GM23248 (cell line): Measurements from ENCODE around the gene GRK3. TPM values are rescaled to one million over a fixed set of nuclear protein-coding genes. Genes with fewer than 3 reads are reported as not detected.

ENCODE experiments used
- DNase-seq: peaks from one replicate; pipeline ENCODE4 v3.0.0-alpha.2; 2015
- H2AFZ ChIP-seq: fragments of 200-600 bp; sonication (generic); 2 replicates; pipeline ENCODE4 v1.6.1; 2016; ENCODE audit warnings: antibody characterized with exemption
- H3F3A ChIP-seq: fragments of 200-600 bp; sonication (generic); 2 replicates; pipeline ENCODE4 v1.6.1; 2016; ENCODE audit warnings: mild to moderate bottlenecking, antibody characterized with exemption, mixed run types; ENCODE audit not compliant: insufficient read depth
- H3K27ac ChIP-seq: fragments of 200-600 bp; sonication (generic); 2 replicates; pipeline ENCODE4 v1.5.1; 2016; ENCODE audit warnings: mild to moderate bottlenecking
- H3K27me3 ChIP-seq: fragments of 200-600 bp; sonication (generic); replicated peaks from 2 replicates; pipeline ENCODE4 v1.6.1; 2016; ENCODE audit warnings: mild to moderate bottlenecking; ENCODE audit not compliant: insufficient read depth
- H3K36me3 ChIP-seq: fragments of 200-600 bp; sonication (generic); 2 replicates; pipeline ENCODE4 v1.6.1; 2016; ENCODE audit warnings: low read depth, mild to moderate bottlenecking
- H3K4me1 ChIP-seq: fragments of 200-600 bp; sonication (generic); 2 replicates; pipeline ENCODE4 v1.6.1; 2016; ENCODE audit warnings: mild to moderate bottlenecking; ENCODE audit not compliant: insufficient read depth
- H3K4me2 ChIP-seq: fragments of 200-600 bp; sonication (generic); one replicate; pipeline ENCODE4 v1.6.1; 2016; ENCODE audit warnings: mild to moderate bottlenecking; ENCODE audit not compliant: unreplicated experiment
- H3K4me3 ChIP-seq: fragments of 200-600 bp; sonication (generic); 2 replicates; pipeline ENCODE4 v1.5.1; 2016; ENCODE audit warnings: mild to moderate bottlenecking
- H3K79me2 ChIP-seq: fragments of 200-600 bp; sonication (generic); 2 replicates; pipeline ENCODE4 v1.6.1; 2016; ENCODE audit warnings: mild to moderate bottlenecking; ENCODE audit not compliant: insufficient read depth
- H3K9ac ChIP-seq: fragments of 200-600 bp; sonication (generic); 2 replicates; pipeline ENCODE4 v1.6.1; 2016; ENCODE audit warnings: mild to moderate bottlenecking
- H3K9me2 ChIP-seq: fragments of 200-600 bp; sonication (generic); 2 replicates; pipeline ENCODE4 v1.6.1; 2016; ENCODE audit warnings: mixed run types, mild to moderate bottlenecking, moderate library complexity; ENCODE audit not compliant: insufficient read depth
- H3K9me3 ChIP-seq: fragments of 200-600 bp; sonication (generic); one replicate; pipeline ENCODE4 v1.6.1; 2017; ENCODE audit warnings: low read depth
- H4K20me1 ChIP-seq: fragments of 200-600 bp; sonication (generic); 2 replicates; pipeline ENCODE4 v1.6.0; 2016; ENCODE audit not compliant: insufficient read depth
- EZH2 ChIP-seq: fragments of 200-600 bp; sonication (generic); IDR thresholded peaks from 2 replicates; pipeline ENCODE4 v1.6.1; 2018; ENCODE audit warnings: antibody characterized with exemption, mild to moderate bottlenecking; ENCODE audit not compliant: insufficient read depth, poor library complexity, severe bottlenecking
- EZH2phosphoT487 ChIP-seq: fragments of 200-600 bp; sonication (generic); IDR thresholded peaks from 2 replicates; pipeline ENCODE4 v1.6.1; 2018; ENCODE audit warnings: antibody characterized with exemption, moderate library complexity, mild to moderate bottlenecking, low read depth; ENCODE audit not compliant: insufficient read depth
- WGBS, 2 experiments: methylation state at CpG; one replicate each; pipeline ENCODE4 v1.1.6; 2015 to 2017; ENCODE audit warnings: low lambda C conversion rate in 2 of 2, low coverage in 1 of 2; ENCODE audit errors: missing lambda C conversion rate in 2 of 2; 5-methylcytosine and 5-hydroxymethylcytosine counted together
- in situ Hi-C: fragments of 300-500 bp; cut with MboI; formaldehyde crosslinking; loops from 2 replicates; pipeline ENCODE4 v1.15.0; 2020
- polyA plus RNA-seq: library from polyadenylated mRNA; unstranded; fragments of >200 nt; fragmentation: Nextera tagmentation; extraction: Ambion mirVana; gene quantifications from 2 replicates; pipeline ENCODE4 v1.2.1, GENCODE V29; 2016
- total RNA-seq: library from RNA; depleted of rRNA; stranded (reverse); fragments of >200 nt; shearing (Covaris generic); gene quantifications from 2 replicates; pipeline ENCODE4 v1.2.3, GENCODE V29; 2014

GRK3 gene
- total and polyA plus RNA-seq, 2 experiments from 2014 or later = 0.08 to 0.11 TPM

DNA sequence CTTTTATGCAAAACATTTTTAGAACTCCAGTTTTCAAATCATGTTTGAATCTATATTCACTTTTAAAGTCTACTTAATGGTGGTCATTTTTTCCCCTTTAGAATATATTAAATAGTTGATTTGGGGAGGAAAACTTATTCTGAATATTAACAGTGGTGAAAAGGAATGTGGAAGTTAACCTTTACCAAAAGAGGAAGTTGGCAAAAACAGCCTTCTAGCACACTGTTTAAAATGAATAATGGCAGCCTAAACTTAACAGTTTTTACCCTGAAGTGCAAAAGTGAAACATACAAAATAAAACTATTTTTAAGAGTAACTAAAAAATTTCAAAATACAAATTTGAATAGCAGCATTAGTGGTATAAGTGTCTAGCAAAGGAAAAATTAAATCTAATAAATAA is 86.4 kb downstream of the GRK3 start:
- H3F3A ChIP-seq = no peaks in the 10 kb centered on the region
- in situ Hi-C loops = no loop called here
- H2AFZ ChIP-seq = no peak overlapping the region
- no peak overlapping the region for H3K27ac ChIP-seq
- H3K9me2 ChIP-seq = no peaks in the 10 kb centered on the region
- H4K20me1 ChIP-seq = no peaks in the 10 kb centered on the region
- H3K27me3 ChIP-seq = no peaks in the 10 kb centered on the region
- H3K9ac ChIP-seq = no peak overlapping the region
- no peak for DNase-seq
- no peaks in the 10 kb centered on the region for H3K36me3 ChIP-seq
- no peaks in the 10 kb centered on the region for H3K9me3 ChIP-seq
- no peak overlapping the region for H3K4me2 ChIP-seq
- no peaks in the 10 kb centered on the region for H3K79me2 ChIP-seq
- H3K4me3 ChIP-seq = no peak overlapping the region
- no peaks in the 10 kb centered on the region for H3K4me1 ChIP-seq
- TF ChIP-seq EZH2 = no peak

DNA sequence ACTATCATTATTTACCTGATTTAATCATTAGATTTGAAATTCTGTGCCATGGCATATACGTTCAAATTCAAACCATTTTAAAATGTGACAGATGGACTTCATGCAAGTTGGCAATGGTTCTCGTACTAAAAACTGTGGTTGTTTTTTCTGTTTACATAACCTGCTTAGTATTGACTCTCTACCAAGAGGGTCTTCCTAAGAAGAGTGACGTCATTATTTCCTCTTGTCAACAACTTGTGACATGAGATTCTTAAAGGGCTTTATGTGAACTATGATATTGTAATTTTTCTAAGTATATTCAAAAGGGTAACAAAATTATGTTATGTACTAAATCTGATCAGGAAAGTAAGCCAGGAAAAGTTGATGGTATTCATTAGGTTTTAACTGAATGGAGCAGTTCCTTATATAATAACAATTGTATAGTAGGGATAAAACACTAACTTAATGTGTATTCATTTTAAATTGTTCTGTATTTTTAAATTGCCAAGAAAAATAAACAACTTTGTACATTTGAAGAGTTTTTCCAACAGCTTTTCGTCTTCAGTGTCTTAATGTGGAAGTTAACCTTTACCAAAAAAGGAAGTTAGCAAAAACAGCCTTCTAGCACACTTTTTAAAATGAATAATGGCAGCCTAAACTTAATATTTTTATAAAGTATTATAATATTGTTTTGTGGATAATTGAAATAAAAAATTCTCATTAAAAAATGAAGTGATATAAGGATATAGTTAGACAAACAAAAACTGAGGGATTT is 87.0 kb downstream of the GRK3 start:
- Histone ChIP-seq H3K27ac (no peak overlapping the region), H3K9ac (no peak overlapping the region), H3K9me3 (no peaks in the 10 kb centered on the region), H3F3A (no peaks in the 10 kb centered on the region), H3K4me2 (no peak overlapping the region), H3K4me3 (no peak overlapping the region), H3K4me1 (no peaks in the 10 kb centered on the region), H2AFZ (no peak overlapping the region), H3K27me3 (no peaks in the 10 kb centered on the region), H3K9me2 (no peaks in the 10 kb centered on the region), H4K20me1 (no peaks in the 10 kb centered on the region), H3K79me2 (no peaks in the 10 kb centered on the region), H3K36me3 (no peaks in the 10 kb centered on the region)
- DNase-seq = no peak
- WGBS, 2 experiments = 52 to 56% methylated on average over 4 of the region's 4 CpGs
- no peak for TF ChIP-seq EZH2phosphoT487
- no peak for TF ChIP-seq EZH2
- in situ Hi-C loops = no loop called here

DNA sequence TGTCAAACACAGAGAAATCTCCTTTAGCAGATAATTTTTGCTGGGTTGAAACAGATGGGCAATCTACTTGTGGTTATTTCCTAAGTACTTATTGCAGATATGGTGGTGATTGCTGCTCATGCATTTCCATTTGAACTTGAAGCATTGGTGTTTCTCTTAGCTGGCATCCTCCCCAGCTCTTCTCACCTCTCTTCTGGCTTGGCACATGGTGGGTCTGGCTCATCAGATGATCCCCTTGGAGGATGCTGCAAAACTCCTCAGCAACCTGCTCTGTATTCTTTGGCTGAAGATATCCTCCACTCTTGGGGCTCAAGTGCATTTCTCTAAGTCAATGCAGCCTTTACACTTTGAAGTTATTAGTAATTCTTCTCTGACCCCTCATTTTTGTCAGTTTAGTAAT is 90.2 kb downstream of the GRK3 start:
- Histone ChIP-seq H4K20me1 (no peaks in the 10 kb centered on the region), H3K27ac (no peak overlapping the region), H3K4me3 (no peak overlapping the region), H3K4me1 (no peaks in the 10 kb centered on the region), H3K27me3 (peaks cover 3% of the 10 kb centered on the region), H3F3A (no peaks in the 10 kb centered on the region), H3K9me3 (no peaks in the 10 kb centered on the region), H3K4me2 (no peak overlapping the region), H3K9ac (no peak overlapping the region), H3K9me2 (no peaks in the 10 kb centered on the region), H3K79me2 (no peaks in the 10 kb centered on the region), H2AFZ (no peak overlapping the region), H3K36me3 (no peaks in the 10 kb centered on the region)
- TF ChIP-seq EZH2 (no peak), EZH2phosphoT487 (no peak)
- in situ Hi-C loops = no loop called here
- no peak for DNase-seq

DNA sequence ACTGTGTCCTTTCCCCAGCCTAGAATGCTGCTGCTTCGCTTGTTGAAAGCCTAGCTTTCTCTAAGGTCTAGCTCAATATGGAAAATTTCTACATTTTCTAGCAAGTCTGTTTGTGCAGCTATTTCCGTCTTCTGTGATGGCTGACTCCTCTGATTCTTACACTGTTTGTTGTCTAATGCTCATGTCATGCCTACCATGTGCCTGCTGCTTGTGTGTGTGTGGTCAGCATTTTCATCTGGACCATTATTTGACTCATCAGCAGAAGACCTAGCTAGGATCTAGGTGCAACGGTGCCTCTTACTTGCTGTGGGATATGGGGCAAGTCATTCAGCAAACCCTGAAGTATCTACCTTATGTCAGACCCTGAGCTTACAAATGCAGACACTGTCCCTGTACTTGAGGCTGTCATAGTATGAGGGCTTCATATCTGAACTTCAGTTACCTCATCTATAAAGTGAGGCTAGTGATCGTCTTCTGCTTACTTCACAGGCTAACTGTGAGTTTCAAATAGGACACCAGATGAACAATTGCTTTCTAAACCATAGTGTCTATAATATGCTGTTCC is 91.0 kb downstream of the GRK3 start:
- Histone ChIP-seq H3K9me2 (no peaks in the 10 kb centered on the region), H3K9me3 (no peaks in the 10 kb centered on the region), H3K27ac (no peak overlapping the region), H3F3A (no peaks in the 10 kb centered on the region), H3K27me3 (peaks cover 6% of the 10 kb centered on the region), H3K4me1 (no peaks in the 10 kb centered on the region), H3K4me3 (no peak overlapping the region), H3K9ac (no peak overlapping the region), H3K36me3 (no peaks in the 10 kb centered on the region), H4K20me1 (no peaks in the 10 kb centered on the region), H3K79me2 (no peaks in the 10 kb centered on the region), H3K4me2 (no peak overlapping the region), H2AFZ (no peak overlapping the region)
- DNase-seq = no peak
- WGBS, 2 experiments = 64 to 67% methylated on average over 4 of the region's 4 CpGs
- no peak for TF ChIP-seq EZH2
- no peak for TF ChIP-seq EZH2phosphoT487
- in situ Hi-C loops = no loop called here

DNA sequence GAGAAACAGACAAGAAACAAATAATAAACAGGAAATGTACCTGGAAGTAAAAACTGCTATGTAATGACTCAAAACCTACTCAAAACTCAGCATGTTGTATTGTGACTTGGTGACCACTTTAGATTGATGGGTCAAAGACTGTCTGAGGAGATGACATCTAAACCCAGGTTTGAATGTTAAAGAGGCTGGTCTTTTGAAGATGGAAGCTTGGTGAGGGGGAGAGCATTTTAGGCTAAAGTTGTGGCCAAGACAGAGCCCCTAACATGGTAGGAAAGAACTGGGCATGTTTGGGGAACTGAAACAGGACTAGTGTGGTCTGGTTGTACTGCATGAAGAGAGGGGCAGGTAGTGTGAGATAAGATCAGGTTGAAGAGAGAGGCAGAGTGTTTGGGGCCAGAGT is 92.2 kb downstream of the GRK3 start:
- H3K4me2 ChIP-seq = no peak overlapping the region
- H2AFZ ChIP-seq = no peak overlapping the region
- no peaks in the 10 kb centered on the region for H3F3A ChIP-seq
- no peaks in the 10 kb centered on the region for H4K20me1 ChIP-seq
- H3K9ac ChIP-seq = no peak overlapping the region
- no peak overlapping the region for H3K27ac ChIP-seq
- no peaks in the 10 kb centered on the region for H3K9me3 ChIP-seq
- DNase-seq = no peak
- H3K4me1 ChIP-seq = no peaks in the 10 kb centered on the region
- in situ Hi-C loops = no loop called here
- H3K9me2 ChIP-seq = no peaks in the 10 kb centered on the region
- H3K27me3 ChIP-seq = peaks cover 6% of the 10 kb centered on the region
- no peaks in the 10 kb centered on the region for H3K79me2 ChIP-seq
- no peak overlapping the region for H3K4me3 ChIP-seq
- TF ChIP-seq EZH2phosphoT487 (no peak), EZH2 (no peak)
- H3K36me3 ChIP-seq = no peaks in the 10 kb centered on the region
